SW480 (cell line): Measurements from ENCODE around the gene MAP4.
"Not testable (repeated sequence)": the region's sequence is repeated elsewhere in the genome, so short reads cannot be mapped to it uniquely, and the experiment has no call there.

Experiments used
- DNase-seq: peaks from one replicate; pipeline ENCODE4 v3.0.0-alpha.2; 2016; ENCODE audit warnings: low spot score

MAP4 gene

DNA sequence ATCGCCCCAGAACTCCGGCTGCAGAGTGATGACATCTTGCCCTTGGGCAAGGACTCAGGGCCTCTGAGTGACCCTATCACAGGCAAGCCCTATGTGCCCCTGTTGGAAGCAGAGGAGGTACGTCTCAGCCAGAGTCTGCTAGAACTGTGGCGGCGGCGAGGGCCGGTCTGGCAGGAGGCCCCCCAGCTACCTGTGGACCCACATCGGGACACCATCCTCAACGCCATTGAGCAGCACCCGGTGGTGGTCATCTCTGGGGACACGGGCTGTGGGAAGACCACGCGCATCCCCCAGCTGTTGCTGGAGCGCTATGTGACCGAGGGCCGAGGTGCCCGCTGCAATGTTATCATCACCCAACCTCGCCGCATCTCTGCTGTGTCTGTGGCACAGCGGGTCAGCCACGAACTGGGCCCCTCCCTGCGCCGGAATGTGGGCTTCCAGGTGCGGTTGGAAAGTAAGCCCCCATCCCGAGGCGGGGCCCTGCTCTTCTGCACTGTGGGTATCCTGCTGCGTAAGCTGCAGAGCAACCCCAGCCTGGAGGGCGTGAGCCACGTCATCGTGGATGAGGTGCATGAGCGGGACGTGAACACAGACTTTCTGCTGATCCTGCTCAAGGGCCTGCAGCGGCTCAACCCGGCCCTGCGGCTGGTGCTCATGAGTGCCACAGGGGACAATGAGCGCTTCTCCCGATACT, 169.9 kb downstream of the MAP4 start:
- DNase-seq = no peak

DNA sequence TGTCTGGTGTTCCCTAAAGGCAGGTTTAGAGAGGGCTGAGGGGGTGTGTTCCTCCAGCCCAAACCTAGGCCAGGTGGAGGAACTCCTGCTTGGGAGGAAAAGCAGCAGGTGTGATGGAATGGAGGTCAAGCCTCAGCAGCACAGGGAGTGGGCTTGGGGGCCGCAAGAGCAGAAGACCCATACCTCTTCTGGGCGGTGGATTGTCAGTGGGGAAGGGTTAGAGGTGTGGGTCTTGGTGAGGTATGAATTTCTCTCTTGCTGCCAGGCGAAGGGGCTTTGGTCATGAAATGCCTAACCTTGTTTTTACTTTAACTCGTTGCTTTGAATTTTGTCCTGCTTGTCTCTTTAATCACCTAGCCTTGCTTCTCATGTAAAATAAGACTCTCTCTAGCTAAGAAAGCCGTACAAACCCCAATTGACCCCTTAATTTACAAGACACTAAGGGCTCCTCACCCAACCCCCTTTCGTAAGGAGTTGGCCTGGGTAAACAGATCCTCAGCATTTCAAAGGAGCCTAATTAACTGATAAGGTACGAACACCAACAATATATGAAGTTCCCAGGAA, 174.3 kb downstream of the MAP4 start:
- no peak for DNase-seq

DNA sequence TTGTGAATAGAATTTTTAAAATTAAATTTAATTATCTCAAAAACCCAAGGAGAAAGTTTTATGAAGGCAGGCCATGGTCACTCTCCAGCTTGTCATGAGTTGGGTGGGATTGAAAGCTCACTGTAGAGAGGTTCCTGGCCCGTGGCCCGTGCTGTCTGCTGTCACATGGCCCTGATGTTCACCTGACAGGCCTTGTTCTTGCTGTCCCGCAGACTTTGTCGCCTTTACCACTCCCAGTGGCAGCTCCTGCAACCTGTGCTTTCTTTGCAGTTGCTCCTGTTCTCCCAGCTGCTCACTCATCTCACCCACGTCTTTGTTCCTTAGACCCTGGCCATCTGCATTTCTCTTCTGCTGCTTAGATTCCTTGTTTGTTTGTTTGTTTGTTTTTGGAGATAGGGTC, 177.7 kb downstream of the MAP4 start:
- DNase-seq = no peak

DNA sequence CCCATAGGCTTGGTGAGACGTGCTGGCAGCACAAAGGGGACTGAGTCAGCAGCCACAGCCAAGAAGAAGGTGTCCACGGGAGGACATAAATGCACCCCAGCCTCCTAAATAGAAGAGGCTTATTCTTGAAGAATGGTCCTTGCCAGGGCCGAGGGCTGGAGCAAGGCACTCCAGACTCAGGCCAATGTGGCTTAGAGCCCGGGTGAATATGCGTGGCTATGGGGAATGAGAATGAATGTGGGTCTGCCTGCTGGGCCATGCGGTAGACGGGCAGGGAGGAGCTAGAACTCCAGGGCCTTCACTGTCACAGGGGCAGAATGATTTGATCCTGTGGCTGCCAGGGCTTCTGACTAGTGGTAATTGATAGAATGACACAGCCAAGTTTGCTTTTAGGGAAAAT, 179.2 kb downstream of the MAP4 start:
- no peak for DNase-seq

DNA sequence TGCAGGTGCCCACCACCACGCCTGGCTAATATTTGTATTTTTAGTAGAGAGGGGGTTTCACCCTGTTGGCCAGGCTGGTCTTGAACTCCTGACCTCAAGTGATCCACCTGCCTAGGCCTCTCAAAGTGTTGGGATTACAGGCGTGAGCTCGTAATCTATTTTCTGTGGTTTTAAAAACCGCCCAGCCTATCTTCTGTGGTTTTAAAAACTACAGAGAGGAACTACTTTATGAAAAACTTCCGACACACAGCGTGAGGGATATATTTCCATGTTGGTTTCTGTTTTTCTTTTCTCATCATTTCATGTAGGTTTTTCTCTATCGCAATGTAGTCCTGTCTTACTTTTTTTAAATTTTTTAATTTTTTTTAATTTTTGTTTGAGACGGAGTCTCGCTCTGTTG, 186.7 kb downstream of the MAP4 start:
- DNase-seq = not testable (repeated sequence)

DNA sequence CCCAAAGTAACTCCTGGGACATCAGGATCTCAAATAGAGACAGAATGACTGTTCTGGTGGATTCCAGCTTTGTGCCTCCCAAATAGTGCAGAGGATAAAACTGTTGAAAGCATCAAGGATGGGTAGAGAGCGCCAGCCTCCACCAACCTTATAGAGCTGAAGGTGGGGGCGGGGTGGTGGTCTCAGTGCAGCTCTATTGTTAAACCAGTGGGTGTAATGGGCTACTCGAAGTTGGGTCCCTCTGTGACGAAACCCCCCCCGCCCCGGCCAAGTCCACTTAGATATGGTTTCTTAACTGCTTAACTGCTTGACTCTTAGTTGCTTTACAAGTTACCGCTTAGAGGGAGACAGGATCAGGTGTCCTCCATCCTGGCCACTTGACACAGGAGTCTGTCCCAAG, 190.6 kb downstream of the MAP4 start:
- no peak for DNase-seq

DNA sequence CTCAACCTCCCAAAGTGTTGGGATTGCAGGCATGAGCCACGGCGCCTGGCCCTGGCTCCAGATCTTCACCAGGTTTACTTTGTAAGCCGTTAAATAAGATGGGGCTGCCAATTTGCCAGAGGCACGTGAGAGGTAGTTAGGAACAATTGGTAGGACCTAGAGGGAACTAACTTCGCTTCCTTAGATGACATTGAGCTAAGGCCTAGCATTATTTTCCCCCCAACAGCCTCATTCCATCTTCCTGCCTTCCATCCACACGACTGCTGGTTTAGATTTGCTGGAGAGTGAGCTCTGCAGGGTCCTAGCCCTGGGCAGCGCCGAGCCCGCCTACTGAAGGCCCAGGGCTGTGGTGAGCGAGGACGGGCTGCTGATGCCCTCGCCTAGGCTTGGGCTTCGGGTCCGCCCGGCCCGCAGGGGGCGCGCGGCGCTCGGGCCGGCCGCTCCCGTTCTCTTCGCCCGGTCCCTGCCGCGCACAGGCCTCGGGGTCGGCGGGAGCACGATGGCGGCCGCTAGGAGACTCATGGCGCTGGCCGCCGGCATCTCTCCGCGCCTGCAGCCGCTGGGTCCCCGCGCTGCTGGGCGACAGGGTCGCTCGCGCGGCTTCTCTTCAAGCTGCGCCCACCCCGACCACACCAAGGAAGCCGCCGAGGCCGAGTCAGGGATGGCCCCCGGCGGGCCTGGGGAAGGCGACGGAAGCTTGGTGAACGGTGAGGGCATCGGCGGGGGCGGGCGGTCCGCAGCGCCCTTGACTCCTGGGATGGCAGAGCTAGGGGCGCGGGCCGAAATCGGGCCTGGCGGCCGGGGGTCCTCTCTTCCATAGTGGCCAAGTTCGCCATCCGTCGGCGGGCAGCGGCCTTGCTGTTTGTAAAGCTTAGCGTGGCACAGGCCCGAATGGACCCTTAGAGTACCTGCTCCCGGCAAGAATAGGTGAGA, 191.4 kb downstream of the MAP4 start:
- peak; percentile 83 for DNase-seq

DNA sequence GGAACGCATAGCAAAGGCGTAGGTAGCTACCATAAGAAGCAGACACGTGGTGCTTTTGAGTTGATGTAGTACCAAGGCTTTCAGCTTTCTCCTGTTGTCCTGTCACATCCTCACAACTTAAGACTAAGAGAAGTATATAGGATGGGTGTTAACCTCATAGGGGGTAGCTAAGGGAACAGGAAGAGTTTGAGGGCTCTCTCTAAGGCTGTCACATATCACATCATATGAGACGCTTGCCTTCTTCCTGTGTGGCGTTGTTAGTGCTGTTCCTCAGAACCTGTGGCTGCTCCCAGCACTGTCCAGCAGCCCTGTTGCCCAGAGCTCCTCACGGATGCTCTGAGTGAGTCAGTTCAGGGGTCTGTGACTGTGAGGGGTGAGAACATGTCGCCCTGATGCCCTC, 198.6 kb downstream of the MAP4 start:
- DNase-seq = no peak

DNA sequence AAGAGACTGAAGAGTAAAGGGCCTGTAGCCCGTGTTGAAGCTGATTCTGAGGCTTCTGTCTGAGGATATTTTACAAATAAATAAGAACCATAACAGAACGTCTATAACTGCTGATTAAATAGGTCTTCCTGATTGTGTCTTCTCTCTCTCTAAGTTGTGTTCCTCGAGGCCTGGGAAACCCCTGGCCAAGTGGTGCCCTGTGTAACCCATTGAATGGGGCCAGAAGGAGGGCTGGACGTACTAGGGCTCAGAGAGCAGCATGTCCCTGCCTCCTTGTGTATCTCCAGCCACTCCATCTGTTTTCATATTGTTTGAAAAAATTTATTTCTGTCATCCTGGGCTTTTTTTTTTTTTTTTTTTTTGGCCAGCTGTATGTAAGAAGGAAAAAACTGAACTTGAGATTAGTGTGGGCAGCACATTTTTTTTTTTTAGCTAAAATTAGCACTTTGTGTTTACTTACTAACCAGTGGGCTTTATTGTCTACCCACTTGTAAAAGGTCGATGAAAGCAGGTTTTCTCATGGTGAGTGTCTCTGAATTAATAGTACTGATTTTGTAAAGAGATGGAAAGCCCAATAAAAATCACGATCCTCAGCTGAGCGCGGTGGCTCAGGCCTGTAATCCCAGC, 202.6 kb downstream of the MAP4 start:
- DNase-seq = no peak

DNA sequence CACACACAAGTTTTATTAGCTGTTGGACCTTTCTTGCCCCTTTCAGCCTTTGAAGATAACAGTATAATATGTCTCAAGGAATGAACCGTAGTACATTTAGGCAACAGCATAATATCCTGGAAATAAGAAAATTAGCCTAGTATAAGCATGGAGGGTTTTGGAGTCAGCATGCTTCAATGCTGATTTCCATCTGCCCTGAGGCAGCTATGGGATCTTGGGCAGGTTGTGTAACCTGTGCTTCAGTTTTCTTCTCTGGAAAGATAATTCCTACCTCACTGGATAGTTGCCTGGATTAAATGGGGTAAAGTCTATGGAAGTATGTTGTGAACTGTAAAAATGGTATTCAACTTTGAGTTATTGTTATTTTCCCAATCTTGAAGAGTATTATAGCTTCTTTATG, 211.6 kb downstream of the MAP4 start:
- no peak for DNase-seq

DNA sequence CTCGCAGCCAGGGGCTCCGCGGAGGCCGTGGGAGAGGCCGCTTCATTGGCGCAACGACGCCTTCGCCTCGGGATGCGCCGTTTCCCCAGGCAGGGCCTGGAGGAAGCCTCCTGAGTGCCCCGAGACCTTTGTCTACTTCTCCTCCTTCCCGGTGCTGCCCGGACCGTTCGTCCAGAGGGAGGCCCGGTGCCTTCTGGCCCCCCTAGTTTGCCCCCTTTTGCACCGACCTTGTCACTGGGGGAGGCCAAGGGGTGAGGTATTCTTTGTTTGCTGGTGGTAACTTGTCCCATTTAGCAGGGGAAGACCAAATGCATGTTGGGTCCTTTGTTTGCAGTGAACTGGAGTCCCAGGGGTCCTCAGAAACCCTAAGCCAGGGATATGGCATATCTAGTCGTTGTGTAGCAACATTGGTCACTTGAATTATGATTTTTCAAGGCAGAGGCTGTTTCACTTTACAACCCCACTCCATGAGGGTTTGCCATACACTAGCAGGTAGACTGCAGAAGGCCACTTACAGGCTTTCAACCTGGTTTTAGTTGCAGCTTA, 212.7 kb downstream of the MAP4 start:
- DNase-seq = no peak

DNA sequence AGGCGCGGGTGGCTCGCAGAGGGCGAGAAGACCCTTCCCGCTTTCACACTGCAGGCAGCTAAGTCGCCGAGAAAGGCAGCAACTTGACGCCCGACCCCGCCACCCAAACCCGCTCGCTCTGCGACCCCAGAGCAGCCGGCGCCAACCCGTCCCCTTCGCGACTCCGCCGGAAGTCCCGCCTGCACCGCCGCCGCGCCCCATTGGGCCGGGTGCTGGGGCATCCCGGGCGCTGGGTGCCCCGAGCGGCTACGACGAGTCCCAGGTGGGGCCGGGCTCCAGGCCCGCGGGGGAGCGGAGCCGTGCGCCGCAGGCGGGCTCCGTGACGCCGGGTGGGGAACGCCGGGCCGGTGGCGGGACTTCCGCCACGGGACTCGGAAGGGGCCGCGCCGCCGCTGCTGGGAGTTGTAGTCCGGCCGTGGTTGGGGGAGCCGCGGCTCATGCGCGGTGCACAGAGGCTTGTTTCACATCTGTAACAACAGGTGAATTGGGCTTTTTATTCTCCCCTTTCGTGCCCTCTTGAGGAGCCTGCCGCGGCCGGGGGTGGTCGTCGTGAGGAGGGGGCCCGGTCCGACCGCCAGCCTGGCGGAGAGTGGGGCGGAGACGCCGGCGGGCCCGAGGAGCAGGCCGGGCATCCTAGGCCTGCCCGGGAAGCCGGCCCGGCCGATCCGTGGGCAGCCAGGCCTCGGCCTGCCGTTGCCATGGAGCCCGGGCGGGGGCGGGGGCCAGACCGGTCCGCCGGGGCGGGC, 213.3 kb downstream of the MAP4 start, which contains the start of gene DHX30:
TSS of gene DHX30 (plus strand) at position 405 of the 746 bp plus-strand sequence. CDS start 7,546 bp downstream, outside the sequence.
- peak; percentile 83 for DNase-seq
